HepG2 (cell line): ENCODE data around the gene PSPH. TPM values are rescaled to one million over a fixed set of nuclear protein-coding genes. Genes with fewer than 3 reads are reported as not detected.

Experiments used
- CBFB ChIP-seq: sonication (generic); formaldehyde crosslinking; IDR thresholded peaks from 2 replicates; pipeline ENCODE4 v1.4.0; 2020; ENCODE audit warnings: missing genetic modification reagents
- DNMT3B ChIP-seq: conservative IDR thresholded peaks from 2 replicates; pipeline ENCODE4 v1.6.1; 2016; ENCODE audit warnings: missing biosample characterization, control low read depth
- ERF ChIP-seq: IDR thresholded peaks from 2 replicates; pipeline ENCODE4 v1.6.1; 2018; ENCODE audit warnings: missing biosample characterization, missing genetic modification reagents
- FOXK2 ChIP-seq: fragments of 450-650 bp; IDR thresholded peaks from 2 replicates; pipeline ENCODE4 v1.6.1; 2016
- HES4 ChIP-seq: sonication (generic); formaldehyde crosslinking; IDR thresholded peaks from 2 replicates; pipeline ENCODE4 v1.9.0; 2021; ENCODE audit warnings: mild to moderate bottlenecking, missing genetic modification reagents, borderline replicate concordance
- HMGA1 ChIP-seq: sonication (generic); formaldehyde crosslinking; conservative IDR thresholded peaks from 2 replicates; pipeline ENCODE4 v1.4.0; 2020; ENCODE audit warnings: missing genetic modification reagents
- NCOA5 ChIP-seq: sonication (generic); formaldehyde crosslinking; IDR thresholded peaks from 2 replicates; pipeline ENCODE4 v1.4.0; 2020; ENCODE audit warnings: missing genetic modification reagents
- RAD51 ChIP-seq: fragments of 450-650 bp; IDR thresholded peaks from 2 replicates; pipeline ENCODE4 v1.6.1; 2016; ENCODE audit warnings: borderline replicate concordance
- RFX5 ChIP-seq: IDR thresholded peaks from 2 replicates; pipeline ENCODE4 v1.6.1; 2011; ENCODE audit warnings: low read depth, low read length, improper control_type of control experiment
- SNRNP70 ChIP-seq: fragments of 200-400 bp; formaldehyde crosslinking; IDR thresholded peaks from 2 replicates; pipeline ENCODE4 v1.6.1; 2017; ENCODE audit warnings: mild to moderate bottlenecking, low read depth, low read length, moderate library complexity
- SRSF9 ChIP-seq: fragments of 200-400 bp; formaldehyde crosslinking; IDR thresholded peaks from 2 replicates; pipeline ENCODE4 v1.6.1; 2018; ENCODE audit warnings: borderline replicate concordance, mild to moderate bottlenecking, low read depth, low read length; ENCODE audit not compliant: insufficient read depth, poor library complexity, severe bottlenecking
- ZNF264 ChIP-seq: sonication (generic); formaldehyde crosslinking; IDR thresholded peaks from 2 replicates; pipeline ENCODE4 v1.4.0; 2020; ENCODE audit warnings: missing genetic modification reagents
- ZNF33A ChIP-seq: sonication (generic); formaldehyde crosslinking; IDR thresholded peaks from 2 replicates; pipeline ENCODE4 v1.5.1; 2020; ENCODE audit warnings: missing genetic modification reagents, mild to moderate bottlenecking, moderate library complexity, borderline replicate concordance
- ZNF343 ChIP-seq: sonication (generic); formaldehyde crosslinking; IDR thresholded peaks from 2 replicates; pipeline ENCODE4 v1.4.0; 2020; ENCODE audit warnings: mild to moderate bottlenecking, missing genetic modification reagents
- ZNF430 ChIP-seq: sonication (generic); formaldehyde crosslinking; IDR thresholded peaks from 2 replicates; pipeline ENCODE4 v1.9.0; 2021; ENCODE audit warnings: mild to moderate bottlenecking, missing genetic modification reagents
- ZNF775 ChIP-seq: sonication (generic); formaldehyde crosslinking; IDR thresholded peaks from 2 replicates; pipeline ENCODE4 v1.4.0; 2020; ENCODE audit warnings: missing genetic modification reagents, mild to moderate bottlenecking, moderate library complexity, borderline replicate concordance
- polyA plus RNA-seq, 8 experiments: library from polyadenylated mRNA; depleted of rRNA in 3 of 8; stranded (reverse) in 7 of 8; unstranded in 1 of 8; fragments of >200 nt; fragmentation: Illumina TruSeq in 4 of 8; extraction: Trizol in 4 of 8; gene quantifications; 2 replicates each; pipeline versions ENCODE4 v1.2.1 to v1.2.3, GENCODE V29; 2011 to 2016; ENCODE audit warnings: low read depth in 4 of 8, missing spikeins in 1 of 8, mixed read lengths in 1 of 8; ENCODE audit not compliant: insufficient read depth in 1 of 8
- total RNA-seq, 5 experiments: library from RNA; depleted of rRNA; stranded (reverse); fragments of >200 nt; fragmentation: Illumina TruSeq; extraction: Trizol; gene quantifications; 2 replicates each; pipeline ENCODE4 v1.2.3, GENCODE V29; 2016; ENCODE audit warnings: low read depth in 1 of 5
- TF ChIP-seq, protein P1 (sequence below): fragments of 450-650 bp; IDR thresholded peaks from 2 replicates; pipeline ENCODE4 v1.6.1; 2016
- TF ChIP-seq, protein P2 (sequence below): sonication (generic); formaldehyde crosslinking; IDR thresholded peaks from 2 replicates; pipeline ENCODE4 v1.4.0; 2020; ENCODE audit warnings: missing genetic modification reagents, mild to moderate bottlenecking, borderline replicate concordance
- TF ChIP-seq, protein P3 (sequence below): IDR thresholded peaks from 2 replicates; pipeline ENCODE4 v1.6.1; 2016; ENCODE audit warnings: low read depth, borderline replicate concordance
- TF ChIP-seq, protein P4 (sequence below): IDR thresholded peaks from 2 replicates; pipeline ENCODE4 v1.6.1; 2018; ENCODE audit warnings: missing genetic modification reagents
- TF ChIP-seq, protein P5 (sequence below): sonication (generic); formaldehyde crosslinking; IDR thresholded peaks from 2 replicates; pipeline ENCODE4 v1.8.0; 2022; ENCODE audit warnings: mild to moderate bottlenecking, missing genetic modification reagents; ENCODE audit not compliant: insufficient replicate concordance

PSPH gene
- total and polyA plus RNA-seq, 2 of the 13 experiments (the other 11 are each of a cell fraction or from before 2014, with no cell fraction given): 85.5 to 124 TPM

DNA sequence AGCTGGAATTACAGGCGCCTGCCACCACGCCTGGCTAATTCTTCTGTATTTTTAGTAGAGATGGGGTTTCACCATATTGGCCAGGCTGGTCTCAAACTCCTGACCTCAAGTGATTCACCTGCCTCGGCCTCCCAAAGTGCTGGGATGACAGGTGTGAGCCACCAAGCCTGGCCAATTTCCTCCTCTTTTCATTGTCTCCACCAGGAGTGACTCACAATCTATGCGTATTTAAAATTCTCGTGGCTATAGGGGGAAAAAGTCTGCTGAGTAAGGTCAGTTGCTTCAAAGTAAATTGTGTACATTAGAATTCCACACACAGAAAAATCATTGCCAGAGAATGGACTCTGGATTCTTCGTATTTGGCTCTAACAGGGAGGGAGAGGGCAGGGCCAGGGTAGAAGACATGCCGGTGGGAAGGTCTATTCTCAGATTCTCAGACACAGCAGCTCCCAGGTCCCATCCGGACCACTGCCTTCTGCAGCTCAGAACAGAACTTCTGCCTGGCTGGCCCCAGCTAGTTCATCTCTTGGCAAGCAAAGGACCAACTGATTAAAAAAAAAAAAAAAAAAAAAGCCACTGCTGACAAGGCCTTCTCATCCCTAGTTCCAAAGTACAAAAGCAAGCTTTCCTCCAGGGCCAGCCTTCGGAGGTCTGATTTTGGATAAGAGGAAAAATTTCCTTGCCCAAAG, 22.2 kb downstream of the PSPH start (continued):
- TF ChIP-seq, protein P1, sequence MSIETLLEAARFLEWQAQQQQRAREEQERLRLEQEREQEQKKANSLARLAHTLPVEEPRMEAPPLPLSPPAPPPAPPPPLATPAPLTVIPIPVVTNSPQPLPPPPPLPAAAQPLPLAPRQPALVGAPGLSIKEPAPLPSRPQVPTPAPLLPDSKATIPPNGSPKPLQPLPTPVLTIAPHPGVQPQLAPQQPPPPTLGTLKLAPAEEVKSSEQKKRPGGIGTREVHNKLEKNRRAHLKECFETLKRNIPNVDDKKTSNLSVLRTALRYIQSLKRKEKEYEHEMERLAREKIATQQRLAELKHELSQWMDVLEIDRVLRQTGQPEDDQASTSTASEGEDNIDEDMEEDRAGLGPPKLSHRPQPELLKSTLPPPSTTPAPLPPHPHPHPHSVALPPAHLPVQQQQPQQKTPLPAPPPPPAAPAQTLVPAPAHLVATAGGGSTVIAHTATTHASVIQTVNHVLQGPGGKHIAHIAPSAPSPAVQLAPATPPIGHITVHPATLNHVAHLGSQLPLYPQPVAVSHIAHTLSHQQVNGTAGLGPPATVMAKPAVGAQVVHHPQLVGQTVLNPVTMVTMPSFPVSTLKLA: no peak
- TF ChIP-seq DNMT3B: no peak
- TF ChIP-seq SRSF9: no peak
- TF ChIP-seq, protein P2, sequence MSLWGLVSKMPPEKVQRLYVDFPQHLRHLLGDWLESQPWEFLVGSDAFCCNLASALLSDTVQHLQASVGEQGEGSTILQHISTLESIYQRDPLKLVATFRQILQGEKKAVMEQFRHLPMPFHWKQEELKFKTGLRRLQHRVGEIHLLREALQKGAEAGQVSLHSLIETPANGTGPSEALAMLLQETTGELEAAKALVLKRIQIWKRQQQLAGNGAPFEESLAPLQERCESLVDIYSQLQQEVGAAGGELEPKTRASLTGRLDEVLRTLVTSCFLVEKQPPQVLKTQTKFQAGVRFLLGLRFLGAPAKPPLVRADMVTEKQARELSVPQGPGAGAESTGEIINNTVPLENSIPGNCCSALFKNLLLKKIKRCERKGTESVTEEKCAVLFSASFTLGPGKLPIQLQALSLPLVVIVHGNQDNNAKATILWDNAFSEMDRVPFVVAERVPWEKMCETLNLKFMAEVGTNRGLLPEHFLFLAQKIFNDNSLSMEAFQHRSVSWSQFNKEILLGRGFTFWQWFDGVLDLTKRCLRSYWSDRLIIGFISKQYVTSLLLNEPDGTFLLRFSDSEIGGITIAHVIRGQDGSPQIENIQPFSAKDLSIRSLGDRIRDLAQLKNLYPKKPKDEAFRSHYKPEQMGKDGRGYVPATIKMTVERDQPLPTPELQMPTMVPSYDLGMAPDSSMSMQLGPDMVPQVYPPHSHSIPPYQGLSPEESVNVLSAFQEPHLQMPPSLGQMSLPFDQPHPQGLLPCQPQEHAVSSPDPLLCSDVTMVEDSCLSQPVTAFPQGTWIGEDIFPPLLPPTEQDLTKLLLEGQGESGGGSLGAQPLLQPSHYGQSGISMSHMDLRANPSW (CRISPR knock-in tag): no peak
- TF ChIP-seq, protein P3, sequence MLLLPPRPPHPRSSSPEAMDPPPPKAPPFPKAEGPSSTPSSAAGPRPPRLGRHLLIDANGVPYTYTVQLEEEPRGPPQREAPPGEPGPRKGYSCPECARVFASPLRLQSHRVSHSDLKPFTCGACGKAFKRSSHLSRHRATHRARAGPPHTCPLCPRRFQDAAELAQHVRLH: peak; percentile 12; the same call in 1 of the 2 replicates
- TF ChIP-seq ZNF430 (CRISPR knock-in tag): no peak
- TF ChIP-seq, protein P4, sequence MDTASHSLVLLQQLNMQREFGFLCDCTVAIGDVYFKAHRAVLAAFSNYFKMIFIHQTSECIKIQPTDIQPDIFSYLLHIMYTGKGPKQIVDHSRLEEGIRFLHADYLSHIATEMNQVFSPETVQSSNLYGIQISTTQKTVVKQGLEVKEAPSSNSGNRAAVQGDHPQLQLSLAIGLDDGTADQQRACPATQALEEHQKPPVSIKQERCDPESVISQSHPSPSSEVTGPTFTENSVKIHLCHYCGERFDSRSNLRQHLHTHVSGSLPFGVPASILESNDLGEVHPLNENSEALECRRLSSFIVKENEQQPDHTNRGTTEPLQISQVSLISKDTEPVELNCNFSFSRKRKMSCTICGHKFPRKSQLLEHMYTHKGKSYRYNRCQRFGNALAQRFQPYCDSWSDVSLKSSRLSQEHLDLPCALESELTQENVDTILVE (CRISPR knock-in tag): no peak
- TF ChIP-seq CBFB: no peak
- TF ChIP-seq ERF (CRISPR knock-in tag): peak; percentile 44
- TF ChIP-seq, protein P5, sequence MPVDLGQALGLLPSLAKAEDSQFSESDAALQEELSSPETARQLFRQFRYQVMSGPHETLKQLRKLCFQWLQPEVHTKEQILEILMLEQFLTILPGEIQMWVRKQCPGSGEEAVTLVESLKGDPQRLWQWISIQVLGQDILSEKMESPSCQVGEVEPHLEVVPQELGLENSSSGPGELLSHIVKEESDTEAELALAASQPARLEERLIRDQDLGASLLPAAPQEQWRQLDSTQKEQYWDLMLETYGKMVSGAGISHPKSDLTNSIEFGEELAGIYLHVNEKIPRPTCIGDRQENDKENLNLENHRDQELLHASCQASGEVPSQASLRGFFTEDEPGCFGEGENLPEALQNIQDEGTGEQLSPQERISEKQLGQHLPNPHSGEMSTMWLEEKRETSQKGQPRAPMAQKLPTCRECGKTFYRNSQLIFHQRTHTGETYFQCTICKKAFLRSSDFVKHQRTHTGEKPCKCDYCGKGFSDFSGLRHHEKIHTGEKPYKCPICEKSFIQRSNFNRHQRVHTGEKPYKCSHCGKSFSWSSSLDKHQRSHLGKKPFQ: no peak
- no peak for TF ChIP-seq ZNF33A (CRISPR knock-in tag)
- TF ChIP-seq ZNF264 (CRISPR knock-in tag): no peak
- no peak for TF ChIP-seq RFX5
- no peak for TF ChIP-seq NCOA5 (CRISPR knock-in tag)
- TF ChIP-seq FOXK2: no peak
- TF ChIP-seq HMGA1 (CRISPR knock-in tag): no peak
- TF ChIP-seq HES4 (CRISPR knock-in tag): no peak
- TF ChIP-seq SNRNP70: no peak
- no peak for TF ChIP-seq ZNF343 (CRISPR knock-in tag)
- TF ChIP-seq ZNF775 (CRISPR knock-in tag): no peak
- no peak for TF ChIP-seq RAD51
